ENCODE data around the gene RHBDF1. TPM values are rescaled to one million over a fixed set of nuclear protein-coding genes. Genes with fewer than 3 reads are reported as not detected.

RHBDF1 gene
- total RNA-seq, 2 donors from 2014 or later: 55.4 to 79.5 TPM

DNA sequence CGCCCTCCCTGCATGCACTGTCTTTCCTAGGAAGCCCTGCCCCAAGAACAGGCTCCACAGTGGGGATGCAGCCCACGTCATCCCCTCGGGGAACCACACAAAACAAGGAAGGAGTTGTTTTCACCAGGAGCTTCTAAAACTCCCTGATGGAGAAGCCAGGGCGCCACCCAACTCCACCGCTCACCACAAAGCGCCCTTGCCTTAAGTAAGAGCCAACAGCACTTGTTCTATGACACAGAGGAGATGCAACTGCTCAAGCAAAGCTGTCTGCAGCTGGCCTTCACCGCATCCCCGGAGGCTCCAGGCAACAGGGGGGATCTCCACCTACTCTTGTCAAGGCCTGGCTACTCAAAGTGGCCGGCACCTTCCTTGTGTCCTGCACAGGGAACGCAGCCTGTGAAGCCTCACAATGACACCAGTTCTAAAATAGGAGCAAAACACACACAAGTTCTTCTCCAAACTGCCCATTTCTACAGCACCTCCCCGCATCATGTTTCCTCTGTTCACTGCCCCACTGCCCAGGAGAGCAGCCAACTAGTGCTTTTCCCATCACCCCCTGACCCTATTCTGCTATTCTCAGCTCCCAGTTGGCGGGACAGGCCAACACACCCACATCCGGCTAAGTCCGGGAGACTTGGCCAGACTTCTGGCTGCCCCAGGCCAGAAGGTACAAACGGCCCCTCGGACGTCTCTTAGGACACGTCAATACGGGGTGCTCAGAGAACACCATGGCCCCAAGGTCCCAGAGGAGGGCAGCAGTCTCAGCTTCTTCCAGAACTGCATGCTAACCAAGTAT, 29.8 kb upstream of the RHBDF1 start:
- 51% methylated on average over 19 of the region's 19 CpGs for whole genome bisulfite sequencing
- H3K27ac ChIP-seq: peak overlapping the region; percentile 19 to 30
- H3K4me1 ChIP-seq (replicated peaks): no peaks in the 10 kb centered on the region
- TF ChIP-seq POLR2AphosphoS5 (IDR thresholded peaks at IDR 0.05) (peak; percentile 37), POLR2A (IDR thresholded peaks at IDR 0.05) (no peak)
- H3K4me3 ChIP-seq: no peak overlapping the region
- no peak for DNase-seq (ENCODE audit: low spot score)
- intact Hi-C loops (cut with DNase I): no loop called here
- H3K9me3 ChIP-seq: no peaks in the 10 kb centered on the region
- no peaks in the 10 kb centered on the region for H3K36me3 ChIP-seq
- H3K27me3 ChIP-seq (replicated peaks; ENCODE audit: insufficient read depth): no peaks in the 10 kb centered on the region

DNA sequence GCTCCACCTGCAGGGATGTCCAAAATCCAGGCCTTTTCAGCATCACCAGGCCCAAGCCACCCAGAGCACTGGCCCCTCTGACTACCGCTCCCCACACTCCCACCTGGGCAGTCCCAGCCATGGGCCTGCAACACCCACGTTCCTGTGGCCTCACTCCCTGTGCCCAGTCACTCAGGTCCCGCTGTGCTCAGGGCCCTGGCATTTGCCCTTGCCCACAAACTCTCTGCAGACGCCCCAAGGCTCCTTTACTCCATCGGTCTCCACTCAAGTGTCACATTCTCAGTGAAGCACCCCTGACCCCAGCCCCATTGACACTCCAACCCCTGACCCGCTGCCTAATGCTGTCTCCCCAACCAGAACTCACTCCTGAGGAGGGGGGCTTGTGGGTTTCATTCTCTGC, 29.2 kb upstream of the RHBDF1 start:
- Histone ChIP-seq H3K36me3 (no peaks in the 10 kb centered on the region), H3K4me1 (replicated peaks) (no peaks in the 10 kb centered on the region), H3K27me3 (replicated peaks; ENCODE audit: insufficient read depth) (no peaks in the 10 kb centered on the region), H3K4me3 (no peak overlapping the region), H3K9me3 (no peaks in the 10 kb centered on the region), H3K27ac (peak overlapping the region; percentile 19 to 30)
- intact Hi-C loops (cut with DNase I): no loop called here
- no peak for TF ChIP-seq POLR2A (IDR thresholded peaks at IDR 0.05)
- TF ChIP-seq, protein P1, sequence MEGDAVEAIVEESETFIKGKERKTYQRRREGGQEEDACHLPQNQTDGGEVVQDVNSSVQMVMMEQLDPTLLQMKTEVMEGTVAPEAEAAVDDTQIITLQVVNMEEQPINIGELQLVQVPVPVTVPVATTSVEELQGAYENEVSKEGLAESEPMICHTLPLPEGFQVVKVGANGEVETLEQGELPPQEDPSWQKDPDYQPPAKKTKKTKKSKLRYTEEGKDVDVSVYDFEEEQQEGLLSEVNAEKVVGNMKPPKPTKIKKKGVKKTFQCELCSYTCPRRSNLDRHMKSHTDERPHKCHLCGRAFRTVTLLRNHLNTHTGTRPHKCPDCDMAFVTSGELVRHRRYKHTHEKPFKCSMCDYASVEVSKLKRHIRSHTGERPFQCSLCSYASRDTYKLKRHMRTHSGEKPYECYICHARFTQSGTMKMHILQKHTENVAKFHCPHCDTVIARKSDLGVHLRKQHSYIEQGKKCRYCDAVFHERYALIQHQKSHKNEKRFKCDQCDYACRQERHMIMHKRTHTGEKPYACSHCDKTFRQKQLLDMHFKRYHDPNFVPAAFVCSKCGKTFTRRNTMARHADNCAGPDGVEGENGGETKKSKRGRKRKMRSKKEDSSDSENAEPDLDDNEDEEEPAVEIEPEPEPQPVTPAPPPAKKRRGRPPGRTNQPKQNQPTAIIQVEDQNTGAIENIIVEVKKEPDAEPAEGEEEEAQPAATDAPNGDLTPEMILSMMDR (IDR thresholded peaks at IDR 0.05): no peak
- no peak for TF ChIP-seq POLR2AphosphoS5 (IDR thresholded peaks at IDR 0.05)
- 87% methylated on average over 6 of the region's 6 CpGs for WGBS
- no peak for DNase-seq (ENCODE audit: low spot score)

DNA sequence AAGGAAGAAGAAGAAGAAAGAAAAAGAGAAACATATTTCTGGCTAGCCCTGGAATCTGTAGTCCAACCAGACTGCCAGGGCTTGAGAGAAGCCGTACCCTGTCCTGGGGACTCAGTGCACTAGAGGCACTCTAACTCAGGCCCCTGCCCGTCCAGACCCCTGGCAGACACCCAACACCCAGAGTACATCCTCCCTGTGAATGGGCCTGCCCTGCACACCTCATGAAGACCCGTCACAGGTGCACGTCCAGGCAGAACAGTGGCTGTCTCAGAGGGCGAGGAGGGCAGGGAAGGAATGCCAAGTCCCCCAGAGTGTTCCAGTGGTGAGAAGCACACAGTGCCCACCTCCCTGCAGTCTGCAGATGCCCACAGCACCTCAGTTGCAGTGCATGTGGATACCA, 28.6 kb upstream of the RHBDF1 start:
- TF ChIP-seq, protein P1 (IDR thresholded peaks at IDR 0.05): no peak
- TF ChIP-seq POLR2A (IDR thresholded peaks at IDR 0.05) (no peak), POLR2AphosphoS5 (IDR thresholded peaks at IDR 0.05) (no peak)
- H3K27me3 ChIP-seq (replicated peaks; ENCODE audit: insufficient read depth): no peaks in the 10 kb centered on the region
- H3K4me1 ChIP-seq (replicated peaks): no peaks in the 10 kb centered on the region
- H3K9me3 ChIP-seq: no peaks in the 10 kb centered on the region
- no peak overlapping the region for H3K27ac ChIP-seq
- intact Hi-C loops (cut with DNase I): no loop called here
- H3K36me3 ChIP-seq: no peaks in the 10 kb centered on the region
- WGBS: 74% methylated on average over 5 of the region's 5 CpGs
- H3K4me3 ChIP-seq: no peak overlapping the region
- no peak for DNase-seq (ENCODE audit: low spot score)

DNA sequence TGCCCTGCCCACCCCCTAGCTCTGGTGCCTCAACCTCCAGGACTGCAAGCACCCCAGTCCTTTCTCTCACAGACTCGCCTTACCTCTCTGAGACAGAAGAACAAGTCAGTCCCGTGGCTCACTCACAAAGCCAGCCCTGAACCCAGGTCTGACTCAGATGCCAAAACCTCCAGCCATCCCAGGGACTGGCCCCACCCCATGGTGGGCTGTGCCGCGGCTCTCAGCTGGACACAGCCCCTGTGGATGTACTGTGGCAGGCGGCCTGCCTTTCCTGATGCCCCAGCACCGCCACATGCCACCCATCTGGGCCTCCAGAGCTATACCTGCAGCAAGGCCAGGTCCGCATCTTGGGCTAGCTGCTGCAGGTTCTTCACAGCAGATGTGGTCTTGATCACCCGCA, 25.4 kb upstream of the RHBDF1 start:
- H3K4me3 ChIP-seq: no peak overlapping the region
- no peaks in the 10 kb centered on the region for H3K9me3 ChIP-seq
- no peak overlapping the region for H3K27ac ChIP-seq
- H3K27me3 ChIP-seq (replicated peaks; ENCODE audit: insufficient read depth): no peaks in the 10 kb centered on the region
- WGBS: 92% methylated on average over 8 of the region's 8 CpGs
- TF ChIP-seq, protein P1 (IDR thresholded peaks at IDR 0.05): no peak
- TF ChIP-seq POLR2AphosphoS5 (IDR thresholded peaks at IDR 0.05) (no peak), POLR2A (IDR thresholded peaks at IDR 0.05) (no peak)
- H3K36me3 ChIP-seq: no peaks in the 10 kb centered on the region
- no peak for DNase-seq (ENCODE audit: low spot score)
- intact Hi-C loops (cut with DNase I): loop anchor here (2.0 kb wide), 1 partner anchor 33 kb away; no protein-coding TSS in a partner anchor
- no peaks in the 10 kb centered on the region for H3K4me1 ChIP-seq (replicated peaks)

DNA sequence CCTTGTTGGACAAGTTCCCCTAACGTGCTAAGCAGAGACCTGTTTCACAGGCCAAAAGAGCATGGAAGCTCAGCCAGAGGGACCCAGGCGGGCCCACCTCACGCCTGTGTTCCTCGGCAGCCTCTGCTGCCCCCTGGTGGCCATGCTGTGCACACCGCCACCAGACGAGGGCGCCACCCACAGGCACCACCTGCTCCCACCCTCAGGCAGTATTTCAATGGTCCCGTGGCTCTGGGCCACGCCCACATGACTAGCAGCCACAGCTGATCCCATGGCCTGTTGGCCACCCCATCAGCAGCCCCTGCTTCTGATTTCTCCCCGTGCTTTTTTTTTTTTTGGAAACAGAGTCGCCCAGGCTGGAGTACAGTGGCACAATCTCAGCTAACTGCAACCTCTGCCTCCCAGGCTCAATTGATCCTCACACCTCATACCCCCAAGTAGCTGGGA, 24.5 kb upstream of the RHBDF1 start:
- Histone ChIP-seq H3K27ac (no peak overlapping the region), H3K36me3 (no peaks in the 10 kb centered on the region), H3K27me3 (replicated peaks; ENCODE audit: insufficient read depth) (no peaks in the 10 kb centered on the region), H3K4me1 (replicated peaks) (peaks cover 2% of the 10 kb centered on the region), H3K9me3 (no peaks in the 10 kb centered on the region), H3K4me3 (no peak overlapping the region)
- peak; percentile 86 for DNase-seq (ENCODE audit: low spot score)
- WGBS: 13% methylated on average over 11 of the region's 11 CpGs
- intact Hi-C loops (cut with DNase I): loop anchor here (2.0 kb wide), 1 partner anchor 32 kb away; no protein-coding TSS in a partner anchor
- TF ChIP-seq POLR2A (IDR thresholded peaks at IDR 0.05): peak; percentile 22
- peak; percentile 86 for TF ChIP-seq POLR2AphosphoS5 (IDR thresholded peaks at IDR 0.05)
- TF ChIP-seq, protein P1 (IDR thresholded peaks at IDR 0.05): peak; percentile 97 to 100 (median 100)

Measured in prostate gland (tissue), 2 donors.